Stimulated activated CD4-positive, alpha-beta T cell treated with anti-CD3 and anti-CD28 coated beads, Interleukin-1b, Interleukin-23, amount 100 ng/mL, for 4 hours (primary cell): ENCODE measurements around the gene RFPL2.
"Not testable (repeated sequence)": the region's sequence is repeated elsewhere in the genome, so short reads cannot be mapped to it uniquely, and the experiment has no call there.

ENCODE experiments used
- DNase-seq, 2 donors: peaks; one replicate each; pipeline ENCODE4 v3.0.0-alpha.2; 2020; ENCODE audit warnings: low read depth in 2 of 2

The RFPL2 gene

GRCh38 chr22:32205974-32206773 is 1.3 kb upstream of the RFPL2 start:
- no peak for DNase-seq

DNA sequence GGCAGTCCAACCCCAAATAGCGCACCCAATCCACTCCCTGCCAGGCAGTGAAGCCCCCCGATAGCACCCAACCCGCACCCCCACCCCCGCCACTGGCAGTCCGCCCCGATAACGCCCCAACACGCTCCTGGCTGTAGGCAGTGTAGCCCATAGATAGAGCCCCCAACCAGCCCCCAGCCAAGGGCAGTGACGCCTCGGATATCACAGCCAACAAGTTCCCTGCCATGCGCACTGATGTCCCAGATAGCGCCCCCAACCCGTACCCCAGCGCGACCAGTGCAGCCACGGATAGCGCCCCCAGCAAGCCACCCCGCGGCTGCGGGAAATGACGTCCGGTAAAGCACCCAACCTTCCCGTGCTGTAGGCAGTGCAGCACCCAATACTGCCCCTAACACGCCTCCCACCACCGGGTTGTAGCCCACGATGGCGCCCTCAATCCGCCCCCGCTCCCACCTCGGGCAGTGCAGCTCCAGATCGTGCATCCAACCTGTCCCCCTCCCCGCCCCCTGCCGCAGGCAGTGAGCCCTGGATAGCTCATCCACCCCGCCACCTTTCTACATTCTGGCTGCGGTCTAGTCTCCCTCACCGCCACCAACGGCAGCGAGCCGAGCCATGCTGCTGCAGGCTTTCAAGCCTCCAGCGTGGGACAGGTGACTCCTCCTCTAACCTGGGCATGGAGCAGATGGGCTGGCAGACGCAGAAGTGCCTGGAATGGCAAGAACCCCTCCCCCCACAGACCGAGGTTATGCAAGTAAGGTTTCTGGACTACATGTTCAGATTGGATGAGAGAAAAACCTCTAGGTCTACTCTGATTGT is 625 bp downstream of the RFPL2 start:
- DNase-seq: no peak

DNA sequence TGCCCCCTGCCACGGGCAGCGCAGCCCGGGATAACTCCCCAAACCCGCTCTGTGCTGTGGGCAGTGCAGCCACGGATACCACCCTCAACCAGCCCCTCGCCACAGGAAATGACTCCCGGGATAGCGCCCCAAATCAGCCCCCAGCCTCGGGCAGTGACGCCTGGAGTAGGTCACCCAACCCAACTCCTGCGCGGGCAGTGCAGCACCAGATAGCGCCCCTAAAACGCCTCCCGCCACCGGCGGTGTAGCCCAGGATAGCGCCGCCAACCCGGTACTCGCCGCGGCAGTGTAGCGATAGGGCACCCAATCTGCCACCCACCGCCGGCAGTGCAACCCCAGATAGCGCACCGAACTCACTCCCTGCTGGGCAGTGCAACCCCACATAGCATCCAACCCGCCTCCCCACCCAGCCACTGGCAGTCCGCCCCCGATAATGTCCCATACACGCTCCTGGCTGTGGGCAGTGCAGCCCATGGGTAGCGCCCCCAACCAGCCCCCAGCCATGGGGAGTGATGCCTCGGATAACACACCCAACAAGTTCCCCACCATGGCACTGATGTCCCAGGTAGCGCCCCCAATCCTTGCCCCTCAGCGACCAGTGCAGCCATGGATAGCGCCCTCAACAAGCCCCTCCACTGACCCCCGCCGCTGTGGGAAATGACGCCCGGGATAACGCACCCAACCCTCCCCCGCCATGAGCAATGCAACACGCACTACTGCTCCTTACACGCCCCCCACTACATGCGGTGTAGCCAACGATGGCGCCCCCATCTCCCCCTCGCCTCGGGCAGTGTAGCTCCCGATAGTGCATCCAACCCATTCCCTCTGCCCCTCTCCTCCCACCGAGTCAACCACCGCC is 1.5 kb downstream of the RFPL2 start:
- DNase-seq: no peak

DNA sequence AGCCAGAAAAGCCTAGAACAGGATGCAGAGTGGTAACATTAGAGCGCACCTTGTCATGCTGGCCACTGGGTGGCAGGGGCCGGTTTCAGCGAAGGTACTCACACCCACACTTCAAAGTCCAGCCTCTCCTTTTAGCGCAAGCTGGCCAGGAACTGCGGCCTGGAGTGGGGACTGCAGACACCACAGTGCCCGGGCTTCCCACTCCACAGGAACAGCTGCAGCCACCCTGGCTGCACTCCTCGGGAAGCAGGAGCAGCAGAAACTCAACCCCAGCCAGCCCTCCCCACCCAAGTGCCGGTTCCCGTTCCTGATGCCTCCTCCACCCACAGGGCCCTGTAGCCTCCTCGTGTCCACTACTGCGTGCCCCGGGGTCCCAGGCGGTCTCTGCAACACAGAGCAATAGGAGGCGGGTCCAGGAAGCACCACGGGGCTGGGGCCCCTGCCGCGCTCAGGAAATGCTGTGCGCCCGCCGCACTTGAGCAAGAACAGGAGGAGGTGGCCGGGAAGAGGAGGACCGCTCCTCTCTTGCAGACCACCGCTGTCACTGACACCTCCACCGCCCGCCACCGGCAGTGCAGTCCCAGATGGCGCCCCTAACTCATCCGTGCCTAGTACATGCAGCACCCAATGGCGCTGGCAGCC is 2.2 kb downstream of the RFPL2 start:
- DNase-seq: no peak

DNA sequence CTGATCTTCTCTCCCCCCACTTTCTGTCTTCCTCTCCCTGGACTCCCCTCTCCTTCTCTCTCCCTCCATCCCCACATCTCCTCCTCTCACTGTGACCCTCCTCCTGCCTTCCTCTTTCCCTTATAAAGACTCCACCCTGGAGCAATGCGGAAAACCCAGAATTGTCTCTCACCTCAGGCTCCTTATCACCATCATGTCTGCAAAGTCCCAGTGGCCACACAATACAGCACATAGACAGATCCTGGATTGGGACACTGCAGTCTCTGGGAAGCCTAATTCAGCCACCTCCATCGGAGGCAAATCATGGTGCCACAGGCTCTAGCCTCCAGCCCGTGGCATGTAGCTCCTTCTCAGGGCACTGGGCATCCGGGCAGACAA is 2.7 kb downstream of the RFPL2 start:
- no peak for DNase-seq

DNA sequence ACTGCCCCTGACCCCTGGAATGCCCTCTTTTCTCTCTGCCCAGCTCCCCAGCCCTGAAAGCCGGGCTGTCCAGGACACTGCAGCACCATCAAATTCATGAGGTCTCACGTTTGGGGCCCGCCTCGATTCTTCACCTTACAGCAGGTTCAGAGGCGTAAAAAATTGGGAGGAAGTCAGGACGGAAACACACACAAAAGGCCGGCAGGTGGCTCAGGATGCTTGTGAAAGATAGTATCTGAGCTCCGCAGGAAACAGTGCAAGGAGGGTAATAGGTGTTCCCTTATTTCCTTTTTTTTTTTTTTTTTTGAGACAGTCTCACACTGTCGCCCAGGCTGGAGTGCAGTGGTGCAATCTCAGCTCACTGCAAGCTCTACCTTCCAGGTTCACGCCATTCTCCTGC is 4.1 kb downstream of the RFPL2 start:
- DNase-seq: no peak

GRCh38 chr22:32199961-32200360 is 4.9 kb downstream of the RFPL2 start:
- DNase-seq: no peak

DNA sequence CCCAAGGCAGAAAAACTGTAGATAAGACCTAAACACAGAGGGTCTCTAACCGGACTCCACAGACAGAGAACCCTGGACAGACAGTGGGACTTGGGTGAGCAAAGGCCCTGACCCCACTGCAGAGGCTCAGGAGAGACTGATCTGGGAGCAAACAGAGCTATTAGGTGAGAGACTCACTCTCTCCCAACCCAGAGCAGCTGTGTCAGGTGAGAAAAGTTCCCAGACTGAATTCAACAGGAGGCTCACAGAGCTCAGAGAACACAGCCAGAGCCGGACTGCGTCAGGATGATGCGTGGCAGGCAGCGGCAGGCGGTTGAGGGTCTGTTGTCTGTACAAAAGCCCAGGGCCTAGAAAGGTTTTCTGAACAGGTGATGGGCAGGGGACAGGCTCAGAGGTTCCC is 5.5 kb downstream of the RFPL2 start:
- no peak for DNase-seq

DNA sequence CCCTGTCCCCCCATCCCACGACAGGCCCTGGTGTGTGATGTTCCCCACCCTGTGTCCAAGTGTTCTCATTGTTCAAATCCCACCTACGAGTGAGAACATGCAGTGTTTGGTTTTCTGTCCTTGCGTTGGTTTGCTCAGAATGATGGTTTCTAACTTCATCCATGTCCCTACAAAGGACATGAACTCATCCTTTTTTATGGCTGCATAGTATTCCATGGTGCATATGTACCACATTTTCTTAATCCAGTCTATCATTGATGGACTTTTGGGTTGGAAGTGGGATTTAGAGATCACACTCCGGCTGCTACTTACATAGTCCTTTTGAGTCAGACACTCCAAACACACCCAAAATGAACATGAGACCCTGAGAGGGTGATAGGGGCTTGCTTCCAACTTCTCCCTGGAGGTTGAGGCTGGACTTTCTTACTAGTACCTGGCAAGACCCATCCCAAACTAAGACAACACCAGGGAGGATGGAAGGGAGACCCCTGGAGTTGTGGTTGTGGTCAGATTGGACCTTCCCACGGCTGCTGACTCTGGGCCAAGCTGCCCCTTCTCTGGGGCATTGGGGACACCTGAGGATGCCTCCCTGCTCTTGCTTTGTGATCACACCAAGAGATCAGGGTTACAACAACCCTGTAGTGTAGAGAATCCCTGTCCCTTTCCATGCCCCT is 7.2 kb downstream of the RFPL2 start:
- not testable (repeated sequence) for DNase-seq

DNA sequence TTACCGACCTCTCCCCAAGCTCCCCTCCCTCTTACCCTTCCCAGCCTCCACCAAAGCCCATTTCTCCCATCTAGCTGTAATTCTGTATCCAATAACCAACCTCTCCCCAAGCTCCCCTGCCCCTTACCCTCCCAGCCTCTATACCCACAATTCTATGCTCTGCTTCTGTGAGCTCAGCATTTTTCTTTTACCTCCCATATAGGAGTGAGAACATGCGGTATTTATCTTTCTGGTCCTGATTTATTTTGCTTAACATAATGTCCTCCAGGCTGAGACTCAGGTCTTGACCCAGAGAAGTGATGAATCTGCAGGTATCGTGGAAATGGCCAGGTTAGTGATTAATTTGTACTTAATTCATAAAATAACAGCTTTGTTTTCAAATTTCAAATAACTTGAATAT is 9.0 kb downstream of the RFPL2 start:
- DNase-seq: not testable (repeated sequence)

- DNase-seq: not testable (repeated sequence)
Observed at GRCh38 chr22:32193346-32193745, 11.5 kb downstream of the RFPL2 start.

DNA sequence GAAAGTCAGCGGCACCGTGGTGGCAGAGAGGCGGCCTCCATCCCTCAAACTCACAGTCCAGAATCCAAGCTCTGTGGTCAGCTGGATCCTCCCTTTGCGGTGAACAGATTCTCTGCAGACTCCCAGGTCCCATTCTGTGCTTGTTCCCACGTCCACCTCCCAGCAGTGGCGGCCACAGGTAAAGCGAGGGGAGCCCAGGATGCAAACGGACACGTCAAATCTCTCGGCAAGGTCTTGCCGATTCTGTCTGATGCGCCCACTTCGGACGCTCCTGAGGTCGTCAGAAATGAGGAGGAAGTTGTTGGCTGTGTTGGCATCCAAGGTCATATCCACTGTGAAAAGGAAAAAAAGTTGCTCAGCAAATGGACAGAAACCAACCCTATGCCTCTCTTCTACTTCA is 13.9 kb downstream of the RFPL2 start:
- DNase-seq: not testable (repeated sequence)

DNA sequence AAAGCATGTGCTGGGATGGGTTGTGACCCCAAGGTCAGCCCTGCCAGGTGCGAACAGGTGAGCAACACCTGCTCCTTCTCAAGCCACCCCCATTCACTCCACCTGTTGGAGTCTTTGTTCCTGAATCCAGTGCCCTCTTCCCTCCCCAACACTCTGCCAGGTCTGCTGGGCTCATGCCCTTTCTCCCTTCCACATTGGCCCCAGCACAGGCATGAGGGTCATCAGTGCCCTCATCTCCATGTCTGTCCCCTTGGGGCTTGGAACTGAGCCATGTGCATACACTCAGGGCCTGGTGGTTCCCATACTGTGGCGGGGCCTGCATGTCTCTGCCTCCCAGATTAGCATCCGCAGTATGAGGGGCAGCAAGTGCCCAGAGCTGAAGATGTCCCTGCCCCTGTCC is 19.1 kb downstream of the RFPL2 start:
- DNase-seq: no peak

DNA sequence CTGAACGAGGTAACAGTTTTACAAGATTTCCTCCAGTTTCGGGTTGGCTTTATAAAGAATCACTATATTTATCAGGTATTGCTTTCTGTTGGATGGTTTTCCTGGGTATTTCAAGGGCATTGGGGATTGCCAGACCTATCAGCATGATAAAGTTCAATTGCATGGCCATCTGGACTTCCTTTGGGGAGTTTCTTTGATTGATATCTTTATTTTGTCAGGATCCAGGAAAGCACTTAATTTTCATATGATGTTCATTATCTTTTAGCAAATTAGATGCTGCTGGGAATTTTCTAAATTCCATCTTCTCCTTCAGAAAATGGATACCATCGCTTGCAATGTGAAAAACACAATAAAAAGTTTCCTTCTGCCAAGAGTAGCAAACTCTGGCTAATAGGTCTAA is 21.2 kb downstream of the RFPL2 start:
- DNase-seq: no peak

DNA sequence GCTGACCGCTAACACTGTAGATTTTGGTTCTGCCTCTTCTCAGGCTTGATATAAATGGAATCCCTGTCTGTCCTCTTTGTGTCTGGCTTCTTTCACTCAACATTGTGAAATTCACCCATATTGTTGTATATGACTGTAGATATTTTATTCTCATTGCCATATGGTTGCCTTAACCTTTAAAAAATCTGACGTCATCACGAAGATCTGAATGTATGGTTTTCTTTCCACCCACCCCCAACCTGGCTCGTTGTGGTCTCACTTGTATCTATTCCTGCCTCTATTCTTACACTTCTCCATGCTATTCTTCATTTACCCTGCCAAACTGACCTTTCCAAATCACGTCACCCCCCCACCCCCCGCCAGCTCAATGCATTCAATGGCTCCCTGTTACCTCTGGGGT is 23.8 kb downstream of the RFPL2 start:
- no peak for DNase-seq

- DNase-seq: no peak
Observed at GRCh38 chr22:32177221-32177765, 27.6 kb downstream of the RFPL2 start.

GRCh38 chr22:32175683-32176644 is 28.9 kb downstream of the RFPL2 start:
- DNase-seq: no peak

GRCh38 chr22:32175115-32175514 is 29.8 kb downstream of the RFPL2 start:
- DNase-seq: no peak

DNA sequence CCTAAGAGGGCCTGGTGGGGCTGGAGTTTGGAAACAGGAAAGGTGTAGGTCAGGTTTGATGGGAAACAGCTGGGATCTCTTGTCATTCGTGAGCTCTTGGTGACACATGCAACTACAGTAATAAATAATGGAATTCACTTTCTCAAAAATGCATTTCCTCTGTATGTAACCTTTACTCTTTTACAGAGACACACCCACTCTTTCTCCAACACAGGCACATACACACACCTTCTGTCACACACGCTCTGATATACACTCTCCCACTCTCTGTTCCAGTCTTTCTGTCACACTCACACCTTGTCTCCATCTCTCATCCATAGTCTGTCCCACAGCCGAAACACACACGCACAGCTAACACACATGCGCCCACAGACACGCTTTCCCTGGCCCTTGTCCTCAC is 39.2 kb downstream of the RFPL2 start:
- no peak for DNase-seq
